HEK293T (cell line): ENCODE measurements around the gene RASSF3.

Experiments used
- ARNT ChIP-seq: fragments of 450-650 bp; IDR thresholded peaks from 2 replicates; pipeline ENCODE4 v1.6.1; 2017; ENCODE audit warnings: mild to moderate bottlenecking
- BHLHE40 ChIP-seq: fragments of 450-650 bp; IDR thresholded peaks from 2 replicates; pipeline ENCODE4 v1.6.1; 2016; ENCODE audit warnings: mild to moderate bottlenecking, moderate library complexity, borderline replicate concordance
- FOXK2 ChIP-seq: fragments of 450-650 bp; IDR thresholded peaks from 2 replicates; pipeline ENCODE4 v1.6.1; 2016; ENCODE audit warnings: mild to moderate bottlenecking
- L3MBTL2 ChIP-seq: fragments of 450-650 bp; conservative IDR thresholded peaks from 2 replicates; pipeline ENCODE4 v1.6.1; 2016; ENCODE audit warnings: mild to moderate bottlenecking
- NFRKB ChIP-seq: fragments of 450-650 bp; IDR thresholded peaks from 2 replicates; pipeline ENCODE4 v1.6.1; 2016; ENCODE audit warnings: mild to moderate bottlenecking, moderate library complexity
- SP1 ChIP-seq: fragments of 450-650 bp; IDR thresholded peaks from 2 replicates; pipeline ENCODE4 v1.6.1; 2017
- SUZ12 ChIP-seq: fragments of 450-650 bp; IDR thresholded peaks from 2 replicates; pipeline ENCODE4 v1.6.1; 2016; ENCODE audit warnings: mild to moderate bottlenecking
- TARDBP ChIP-seq: fragments of 450-650 bp; IDR thresholded peaks from 2 replicates; pipeline ENCODE4 v1.6.1; 2016

- TF ChIP-seq NFRKB (no peak), BHLHE40 (no peak), ARNT (no peak), TARDBP (no peak), SP1 (no peak), SUZ12 (no peak), FOXK2 (no peak), L3MBTL2 (no peak)
Measured at GRCh38 chr12:64694130-64695040, 84.1 kb downstream of the RASSF3 start.
